ENCODE data around the gene CYP2E1. TPM values are rescaled to one million over a fixed set of nuclear protein-coding genes. Genes with fewer than 3 reads are reported as not detected.
"Not testable (repeated sequence)": the region's sequence is repeated elsewhere in the genome, so short reads cannot be mapped to it uniquely, and the experiment has no call there.

The CYP2E1 gene
- total RNA-seq, 2 experiments from 2014 or later, result 0.43 to 0.87 TPM

DNA sequence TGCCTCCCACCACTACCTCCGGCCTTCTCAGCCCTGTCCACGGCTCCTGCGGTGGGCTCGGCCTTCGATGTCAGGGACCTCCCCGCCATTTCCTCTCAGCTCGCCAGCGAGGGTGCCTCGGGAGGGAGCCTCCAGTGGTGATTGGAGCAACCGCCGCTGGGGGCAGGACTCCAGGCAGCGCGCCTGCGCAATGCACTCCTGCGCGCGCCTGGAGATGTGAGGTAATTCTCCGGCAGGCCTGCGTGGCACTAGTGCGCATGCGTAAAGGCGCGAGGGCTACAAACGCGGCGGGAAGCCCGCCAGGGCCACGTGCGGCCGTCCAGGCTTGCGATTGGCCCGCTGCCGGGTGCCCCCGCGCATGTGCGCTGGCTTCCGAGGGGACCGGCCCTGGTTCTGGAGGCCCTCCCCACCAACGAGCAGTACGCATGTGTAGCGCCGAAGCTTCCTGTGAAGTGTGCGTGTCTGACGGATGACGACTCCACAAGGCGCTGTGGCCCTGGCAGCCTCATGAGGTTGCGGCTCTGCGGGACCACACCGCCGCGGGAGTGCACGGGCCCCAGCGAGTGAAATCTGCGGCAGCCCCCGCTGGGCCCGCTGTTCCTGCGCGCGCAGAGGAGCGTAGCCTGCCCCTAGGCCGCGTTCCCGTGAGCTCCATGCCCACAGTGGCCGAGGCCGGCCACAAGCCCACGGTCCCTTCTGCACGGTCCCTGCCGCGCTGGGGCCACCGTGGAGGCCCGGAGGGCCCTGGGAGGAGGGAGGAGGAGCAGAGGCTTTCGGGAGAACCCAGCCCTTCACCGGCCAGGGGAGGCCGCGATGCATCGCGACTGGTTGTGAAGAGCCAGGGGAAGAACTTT is 38.5 kb downstream of the CYP2E1 start, which contains the start of gene SYCE1:
TSS of gene SYCE1 (minus strand) at position 143 of the 854 bp plus-strand sequence. CDS start at position 89, 54 bp downstream.
- Mint-ChIP-seq H3K4me3 (no peak within 1 kb of the TSS), H3K27me3 (peaks cover 7% of the 10 kb centered on the region), H3K27ac (no peak within 1 kb of the TSS), H3K4me1 (ENCODE audit: low read depth) (no peaks in the 10 kb centered on the region), H3K36me3 (ENCODE audit: low read depth) (no peaks in the 10 kb centered on the region), H3K9me3 (no peaks in the 10 kb centered on the region)
- TF ChIP-seq, protein P1, sequence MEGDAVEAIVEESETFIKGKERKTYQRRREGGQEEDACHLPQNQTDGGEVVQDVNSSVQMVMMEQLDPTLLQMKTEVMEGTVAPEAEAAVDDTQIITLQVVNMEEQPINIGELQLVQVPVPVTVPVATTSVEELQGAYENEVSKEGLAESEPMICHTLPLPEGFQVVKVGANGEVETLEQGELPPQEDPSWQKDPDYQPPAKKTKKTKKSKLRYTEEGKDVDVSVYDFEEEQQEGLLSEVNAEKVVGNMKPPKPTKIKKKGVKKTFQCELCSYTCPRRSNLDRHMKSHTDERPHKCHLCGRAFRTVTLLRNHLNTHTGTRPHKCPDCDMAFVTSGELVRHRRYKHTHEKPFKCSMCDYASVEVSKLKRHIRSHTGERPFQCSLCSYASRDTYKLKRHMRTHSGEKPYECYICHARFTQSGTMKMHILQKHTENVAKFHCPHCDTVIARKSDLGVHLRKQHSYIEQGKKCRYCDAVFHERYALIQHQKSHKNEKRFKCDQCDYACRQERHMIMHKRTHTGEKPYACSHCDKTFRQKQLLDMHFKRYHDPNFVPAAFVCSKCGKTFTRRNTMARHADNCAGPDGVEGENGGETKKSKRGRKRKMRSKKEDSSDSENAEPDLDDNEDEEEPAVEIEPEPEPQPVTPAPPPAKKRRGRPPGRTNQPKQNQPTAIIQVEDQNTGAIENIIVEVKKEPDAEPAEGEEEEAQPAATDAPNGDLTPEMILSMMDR (IDR thresholded peaks at IDR 0.05), result no peak
- CTCF ChIA-PET, result no interaction called here
- DNase-seq (no peak), ATAC-seq (no peak)
- POLR2A ChIA-PET, result no interaction called here
- intact Hi-C loops (cut with micrococcal nuclease), result no loop called here

DNA sequence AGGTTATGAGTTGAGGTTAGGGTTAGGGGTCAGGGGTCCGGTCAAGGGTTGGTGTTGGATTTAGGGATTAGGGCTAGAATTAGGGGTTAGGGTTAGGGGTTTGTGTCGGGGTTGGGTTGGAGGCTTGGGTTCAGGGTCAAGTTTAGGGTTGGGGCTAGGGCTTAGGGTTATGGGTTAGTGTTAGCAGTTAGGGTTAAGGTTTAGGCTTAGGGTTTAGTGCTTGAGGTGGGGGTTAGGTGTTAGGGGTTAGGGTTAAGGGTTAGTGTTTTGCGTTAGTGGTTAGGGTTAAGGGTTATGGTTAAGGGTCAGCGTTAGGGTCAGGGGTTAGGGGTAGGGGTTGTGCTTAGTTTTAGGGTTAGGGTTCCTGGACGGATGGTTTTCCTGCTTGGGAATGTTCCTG is 40.0 kb downstream of the CYP2E1 start:
- ChIA-PET POLR2A (no interaction called here), CTCF (no interaction called here)
- H3K9me3 Mint-ChIP-seq, result no peaks in the 10 kb centered on the region
- intact Hi-C loops (cut with micrococcal nuclease), result no loop called here
- no peak for ATAC-seq
- H3K27ac Mint-ChIP-seq, result no peak overlapping the region
- H3K4me3 Mint-ChIP-seq, result no peak overlapping the region
- H3K36me3 Mint-ChIP-seq (ENCODE audit: low read depth), result no peaks in the 10 kb centered on the region
- no peaks in the 10 kb centered on the region for H3K4me1 Mint-ChIP-seq (ENCODE audit: low read depth)
- peaks cover 7% of the 10 kb centered on the region for H3K27me3 Mint-ChIP-seq
- no peak for DNase-seq
- TF ChIP-seq, protein P1 (IDR thresholded peaks at IDR 0.05), result no peak

DNA sequence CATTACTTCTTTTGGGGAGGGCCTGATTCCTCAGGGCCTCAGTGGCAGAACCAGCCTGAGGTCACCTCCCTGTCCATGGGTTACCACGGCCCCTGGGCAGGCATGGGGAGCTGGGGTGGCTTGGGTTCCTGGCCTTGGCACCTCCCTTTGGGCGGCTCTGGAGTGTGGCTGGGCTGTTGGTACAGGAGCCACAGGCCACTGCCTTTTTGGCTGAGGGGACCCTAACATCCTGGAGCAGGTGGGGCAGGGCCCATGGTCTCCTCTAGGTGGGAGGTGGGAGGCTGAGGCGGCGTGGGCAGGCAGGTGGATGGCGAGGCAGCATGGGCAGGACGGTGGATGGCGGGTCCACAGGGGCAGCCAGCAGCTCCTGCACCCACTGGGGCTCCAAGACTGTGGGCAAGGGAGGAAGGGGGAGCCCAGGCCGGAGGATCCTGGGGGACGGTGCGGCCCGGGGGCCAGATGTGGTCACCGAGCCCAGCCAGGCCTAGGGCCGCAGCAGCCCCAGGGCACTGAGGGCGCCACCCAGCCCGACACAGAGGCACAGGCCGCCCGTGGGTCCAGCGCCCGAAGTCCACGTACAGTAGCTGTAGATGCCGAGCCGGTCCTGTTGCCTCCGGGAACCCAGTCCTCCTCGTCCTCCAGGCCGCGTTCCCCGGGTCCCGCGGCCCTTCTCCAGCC is 40.6 kb downstream of the CYP2E1 start:
- no peak for DNase-seq
- no peaks in the 10 kb centered on the region for H3K36me3 Mint-ChIP-seq (ENCODE audit: low read depth)
- H3K27me3 Mint-ChIP-seq, result peaks cover 7% of the 10 kb centered on the region
- no peak overlapping the region for H3K27ac Mint-ChIP-seq
- intact Hi-C loops (cut with micrococcal nuclease), result no loop called here
- TF ChIP-seq, protein P1 (IDR thresholded peaks at IDR 0.05), result no peak
- ATAC-seq, result no peak
- ChIA-PET POLR2A (no interaction called here), CTCF (no interaction called here)
- no peak overlapping the region for H3K4me3 Mint-ChIP-seq
- H3K9me3 Mint-ChIP-seq, result no peaks in the 10 kb centered on the region
- H3K4me1 Mint-ChIP-seq (ENCODE audit: low read depth), result no peaks in the 10 kb centered on the region

DNA sequence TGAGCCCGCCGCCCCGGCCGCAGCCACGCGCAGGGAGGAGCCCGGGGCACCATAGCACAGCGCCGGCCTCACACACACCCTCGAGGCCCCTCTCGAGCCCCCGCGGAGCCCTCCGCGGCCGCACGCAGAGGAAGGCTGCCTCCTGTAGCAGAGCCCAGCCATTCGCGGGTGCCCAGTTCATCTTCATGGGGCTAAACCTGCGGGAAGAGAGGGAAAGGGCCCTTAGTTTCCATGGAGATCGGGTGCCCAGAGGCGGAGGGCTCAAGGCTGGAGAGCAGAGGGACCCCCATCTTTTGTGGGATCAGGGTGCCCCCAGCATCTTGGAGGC is 41.1 kb downstream of the CYP2E1 start:
- no peak overlapping the region for H3K27ac Mint-ChIP-seq
- ChIA-PET POLR2A (no interaction called here), CTCF (no interaction called here)
- TF ChIP-seq, protein P1 (IDR thresholded peaks at IDR 0.05), result no peak
- H3K9me3 Mint-ChIP-seq, result peaks cover 3% of the 10 kb centered on the region
- H3K4me1 Mint-ChIP-seq (ENCODE audit: low read depth), result no peaks in the 10 kb centered on the region
- no peak overlapping the region for H3K4me3 Mint-ChIP-seq
- no peak for ATAC-seq
- DNase-seq, result no peak
- peaks cover under 1% of the 10 kb centered on the region for H3K36me3 Mint-ChIP-seq (ENCODE audit: low read depth)
- intact Hi-C loops (cut with micrococcal nuclease), result no loop called here
- H3K27me3 Mint-ChIP-seq, result peaks cover 8% of the 10 kb centered on the region

DNA sequence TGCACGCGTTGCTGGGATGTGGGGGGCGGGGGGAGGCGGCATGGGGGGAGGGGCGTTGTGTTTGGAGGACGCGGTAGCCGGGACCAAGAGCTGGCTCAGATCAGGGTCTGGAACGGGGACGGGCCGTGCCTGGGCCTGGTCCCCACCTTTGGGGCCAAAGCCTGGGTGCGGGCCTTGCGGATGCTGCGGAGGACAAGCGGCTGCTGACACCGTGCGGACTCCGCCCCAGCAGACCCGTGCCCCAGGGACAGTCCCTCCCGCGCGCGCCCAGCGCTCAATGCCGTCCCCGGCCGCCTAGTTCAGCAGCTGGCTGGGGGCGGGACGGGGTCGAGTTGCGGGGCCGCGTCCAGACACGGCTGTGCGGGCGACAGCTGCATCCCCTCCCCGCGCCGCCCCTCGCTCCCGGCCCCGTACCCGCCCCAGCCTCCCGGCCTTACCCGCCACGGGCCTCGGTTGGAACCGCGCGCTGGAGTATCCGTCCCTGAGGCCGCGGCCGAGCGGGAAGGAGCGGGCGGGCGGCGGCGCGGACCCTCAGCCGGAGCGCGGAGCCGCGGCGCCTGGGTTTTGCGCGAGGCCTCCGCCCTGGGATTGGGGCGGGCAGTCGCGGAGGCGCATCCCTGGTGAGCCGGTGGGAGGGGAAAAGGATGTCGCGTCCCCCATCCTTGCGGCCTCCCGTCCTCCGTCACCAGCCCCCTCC is 41.8 kb downstream of the CYP2E1 start:
- H3K4me1 Mint-ChIP-seq (ENCODE audit: low read depth); intact Hi-C loops (cut with micrococcal nuclease); H3K9me3 Mint-ChIP-seq; H3K4me3 Mint-ChIP-seq; POLR2A ChIA-PET; H3K27ac Mint-ChIP-seq; DNase-seq; H3K27me3 Mint-ChIP-seq; H3K36me3 Mint-ChIP-seq (ENCODE audit: low read depth); CTCF ChIA-PET: not testable (repeated sequence)
- ATAC-seq, result peak; percentile 37

DNA sequence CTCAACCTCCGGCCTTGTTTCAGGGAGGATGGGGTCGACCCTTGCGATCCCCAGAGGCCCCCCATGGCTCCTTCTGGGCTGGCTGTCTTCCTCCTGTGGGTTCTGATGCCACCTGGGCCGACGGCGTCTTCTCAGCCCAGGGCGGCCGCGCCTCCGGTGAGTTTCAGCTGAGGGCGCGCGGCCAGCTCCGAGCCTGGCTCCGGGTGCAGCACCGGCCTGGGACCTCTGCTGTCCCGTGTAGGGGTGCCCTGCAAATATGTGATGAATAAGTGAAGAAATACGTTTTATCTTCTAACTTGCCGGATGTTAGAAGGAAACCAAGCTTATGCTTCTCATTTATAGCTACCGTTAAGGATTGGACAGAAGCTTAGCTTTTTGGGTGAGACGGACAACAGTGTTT is 42.6 kb downstream of the CYP2E1 start:
- H3K9me3 Mint-ChIP-seq; H3K27ac Mint-ChIP-seq; H3K4me1 Mint-ChIP-seq (ENCODE audit: low read depth); ATAC-seq; H3K36me3 Mint-ChIP-seq (ENCODE audit: low read depth); CTCF ChIA-PET; H3K4me3 Mint-ChIP-seq; H3K27me3 Mint-ChIP-seq; DNase-seq; POLR2A ChIA-PET: not testable (repeated sequence)
- intact Hi-C loops (cut with micrococcal nuclease), result loop anchor here (5.0 kb wide), 1 partner anchor 132 kb away; no protein-coding TSS in a partner anchor

DNA sequence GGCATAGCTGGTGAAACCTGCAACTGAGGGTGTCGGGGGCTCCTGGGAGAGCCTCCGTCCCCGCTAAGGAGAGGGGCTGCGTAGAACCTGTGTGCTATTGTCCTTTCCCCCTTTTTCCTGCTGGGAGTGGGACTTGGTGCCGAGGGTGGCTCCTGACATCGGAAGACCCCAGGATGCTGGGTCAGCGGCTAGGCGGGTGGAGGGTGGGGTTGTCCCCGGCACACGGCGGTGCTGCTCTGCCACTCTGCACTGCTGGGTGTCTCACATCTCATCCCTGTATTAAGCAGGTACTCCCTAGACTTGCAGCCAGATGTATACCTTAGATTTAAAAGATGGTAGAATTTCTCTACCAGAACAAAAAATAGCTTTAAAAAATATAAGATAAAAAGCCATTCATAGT is 44.9 kb downstream of the CYP2E1 start:
- POLR2A ChIA-PET, ATAC-seq: not testable (repeated sequence)
- intact Hi-C loops (cut with micrococcal nuclease), result loop anchor here (5.0 kb wide), 1 partner anchor 135 kb away; no protein-coding TSS in a partner anchor

DNA sequence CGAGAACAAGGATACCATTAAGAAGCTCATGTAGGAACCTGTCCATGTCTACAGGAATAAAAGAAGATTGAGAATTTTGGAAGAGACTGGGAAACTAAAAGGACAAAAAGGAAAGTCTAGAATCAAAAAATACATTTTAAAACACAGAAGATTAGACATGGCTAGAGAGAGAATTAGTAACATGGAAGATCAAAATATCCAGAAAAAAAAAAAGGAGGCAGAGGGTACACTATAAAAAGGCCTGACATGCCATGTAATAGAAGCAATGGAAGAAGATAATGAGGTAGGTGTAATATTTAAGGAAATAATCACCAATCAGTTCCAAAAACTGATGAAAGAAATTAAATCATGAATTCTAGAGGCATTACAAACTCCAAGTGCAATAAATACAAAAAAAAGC is 46.3 kb downstream of the CYP2E1 start:
- POLR2A ChIA-PET, result interaction anchor here (0.8 kb wide), 1 partner anchor 359 kb away, joined by 3 read pairs; no protein-coding TSS in a partner anchor

More for the DNA sequence above, 44.9 kb downstream of the CYP2E1 start:
- not testable (repeated sequence) for DNase-seq; H3K4me3 Mint-ChIP-seq; H3K4me1 Mint-ChIP-seq (ENCODE audit: low read depth); H3K36me3 Mint-ChIP-seq (ENCODE audit: low read depth); H3K9me3 Mint-ChIP-seq; H3K27me3 Mint-ChIP-seq; H3K27ac Mint-ChIP-seq
- CTCF ChIA-PET, result interaction anchor here (0.6 kb wide), 1 partner anchor 186 kb away, joined by 3 read pairs; no protein-coding TSS in a partner anchor

More for the DNA sequence above, 46.3 kb downstream of the CYP2E1 start:
- CTCF ChIA-PET, result interaction anchor here (0.8 to 0.9 kb wide), 2 partner anchors 36 to 135 kb away, joined by 3 read pairs; no protein-coding TSS in a partner anchor
- not testable (repeated sequence) for DNase-seq; H3K4me1 Mint-ChIP-seq (ENCODE audit: low read depth); H3K4me3 Mint-ChIP-seq; H3K9me3 Mint-ChIP-seq; ATAC-seq; H3K36me3 Mint-ChIP-seq (ENCODE audit: low read depth); H3K27me3 Mint-ChIP-seq; H3K27ac Mint-ChIP-seq
- intact Hi-C loops (cut with micrococcal nuclease), result loop anchor here (5.0 kb wide), 1 partner anchor 136 kb away; no protein-coding TSS in a partner anchor

Data from activated CD8-positive, alpha-beta T cell treated with anti-CD3 and anti-CD28 coated beads for 36 hours (primary cell).